Spleen (tissue), 11 donors: ENCODE data around the gene FKBP10. TPM values are rescaled to one million over a fixed set of nuclear protein-coding genes. Genes with fewer than 3 reads are reported as not detected.
"Not testable (repeated sequence)": the region's sequence is repeated elsewhere in the genome, so short reads cannot be mapped to it uniquely, and the experiment has no call there.

Source experiments
- DNase-seq: peaks from one replicate; pipeline ENCODE4 v3.0.0-alpha.2; 2020
- H3K27ac ChIP-seq, 8 donors: fragments of 200-600 bp; sonication (generic) in 7 of 8; 1 replicate in 4 of 8; 2 replicates in 4 of 8; pipeline versions ENCODE4 v1.5.0 to v1.8.0; 2016 to 2021; ENCODE audit warnings: inconsistent platforms in 4 of 8, mild to moderate bottlenecking in 4 of 8, moderate library complexity in 1 of 8
- H3K27me3 ChIP-seq, 7 donors: fragments of 200-600 bp; sonication (generic) in 6 of 7; replicated peaks in 1 of 7; 1 replicate in 4 of 7; 2 replicates in 3 of 7; pipeline versions ENCODE4 v1.5.0 to v1.8.0; 2016 to 2021; ENCODE audit warnings: inconsistent platforms in 3 of 7, mild to moderate bottlenecking in 1 of 7
- H3K36me3 ChIP-seq, 6 donors: fragments of 200-600 bp; sonication (generic) in 5 of 6; 1 replicate in 4 of 6; 2 replicates in 2 of 6; pipeline versions ENCODE4 v1.5.0 to v1.8.0; 2016 to 2021; ENCODE audit warnings: inconsistent platforms in 2 of 6
- H3K4me1 ChIP-seq, 6 donors: fragments of 200-600 bp; sonication (generic) in 5 of 6; 1 replicate in 3 of 6; 2 replicates in 3 of 6; pipeline versions ENCODE4 v1.5.0 to v1.8.0; 2016 to 2021; ENCODE audit warnings: inconsistent platforms in 3 of 6
- H3K4me3 ChIP-seq, 8 donors: fragments of 200-600 bp; sonication (generic) in 7 of 8; 1 replicate in 4 of 8; 2 replicates in 4 of 8; pipeline versions ENCODE4 v1.5.0 to v1.8.0; 2016 to 2021; ENCODE audit warnings: inconsistent platforms in 4 of 8, mild to moderate bottlenecking in 4 of 8, moderate library complexity in 2 of 8
- H3K9me3 ChIP-seq, 8 donors: fragments of 200-600 bp; sonication (generic) in 7 of 8; 1 replicate in 4 of 8; 2 replicates in 4 of 8; pipeline versions ENCODE4 v1.5.0 to v1.8.0; 2016 to 2021; ENCODE audit warnings: inconsistent platforms in 4 of 8
- CTCF ChIP-seq, 11 experiments: fragments of 200-600 bp in 7 of 11; fragments of 450-650 bp in 4 of 11; sonication (generic) in 4 of 11; IDR thresholded peaks in 8 of 11; conservative IDR thresholded peaks in 3 of 11; 1 replicate in 7 of 11; 2 replicates in 4 of 11; pipeline versions ENCODE4 v1.4.0 to v1.8.0; 2016 to 2021; ENCODE audit warnings: antibody characterized with exemption in 11 of 11, inconsistent platforms in 4 of 11, mild to moderate bottlenecking in 1 of 11
- POLR2A ChIP-seq, 3 donors: fragments of 450-650 bp; IDR thresholded peaks; one replicate each; pipeline ENCODE4 v1.5.1; 2017; ENCODE audit warnings: antibody characterized with exemption in 3 of 3, mild to moderate bottlenecking in 1 of 3
- POLR2AphosphoS5 ChIP-seq, 3 donors: sonication (generic); formaldehyde crosslinking; IDR thresholded peaks; one replicate each; pipeline ENCODE4 v1.5.1; 2017; ENCODE audit warnings: antibody characterized with exemption in 3 of 3
- WGBS, 5 donors: extraction: QIAGEN DNeasy Blood & Tissue Kit in 3 of 5; methylation state at CpG; one replicate each; pipeline versions ENCODE4 v1.1.5 to v1.1.7; 2013 to 2018; 5-methylcytosine and 5-hydroxymethylcytosine counted together
- intact Hi-C: fragments of 100-400 bp; cut with DNase I; formaldehyde crosslinking; loops from one replicate; pipeline ENCODE4 v1.15.0; 2023; ENCODE audit warnings: low total_unique reads
- polyA plus RNA-seq, 3 donors: library from polyadenylated mRNA; stranded (reverse); fragments of 200-250 nt; gene quantifications; one replicate each; pipeline ENCODE4 v1.2.1, GENCODE V29; 2013
- total RNA-seq, 7 donors: library from RNA; depleted of rRNA in 3 of 7; stranded (reverse); fragments of >200 nt in 3 of 7; fragmentation: NEBNext Ultra II Directional in 4 of 7; extraction: Animal tissue kit (Norgen Biotek cat#: 25700) in 4 of 7; gene quantifications; one replicate each; pipeline versions ENCODE4 v1.1.0 to v1.2.1, GENCODE V29; 2016 to 2021
- donor health status: healthy with polysubstance abuse.
- donor health status: DM: no; HTN: no; CAD: no; lungs with moderate emphysema.
- donor health status: DM: no; HTN: no; CAD: no.
- donor health status: Bipolar disorder and iron deficiency.
- donor health status: healthy.
- donor health status: DM: no; HTN: no; CAD: no.
- donor health status: DM: yes; HTN: yes; CAD: no.

The FKBP10 gene
- total and polyA plus RNA-seq, 10 donors, result 9.6 to 30.8 (median 16.2) TPM

GRCh38 chr17:41773731-41774193 lies 39.0 kb upstream of the FKBP10 start:
- no peak for DNase-seq
- Histone ChIP-seq H3K36me3 (peaks cover 0 to 29% (median 5%) of the 10 kb centered on the region in 6 donors), H3K27ac (peak overlapping the region in 2 of 8 donors; percentile 15 to 78), H3K27me3 (no peaks in the 10 kb centered on the region), H3K4me1 (peaks cover 11 to 66% (median 35%) of the 10 kb centered on the region in 6 donors), H3K4me3 (no peak overlapping the region), H3K9me3 (no peaks in the 10 kb centered on the region)
- TF ChIP-seq POLR2AphosphoS5 (IDR thresholded peaks at IDR 0.05), result no peak
- TF ChIP-seq CTCF (IDR thresholded peaks at IDR 0.05 in 8 of 11, conservative IDR thresholded peaks at IDR 0.05 in 3 of 11), result no peak
- TF ChIP-seq POLR2A (IDR thresholded peaks at IDR 0.05), result no peak
- intact Hi-C loops, result no loop called here
- 66 to 72% (median 69%) methylated on average over 8 of the region's 8 CpGs for WGBS, 5 donors

- peaks cover 0 to 11% (median 1%) of the 10 kb centered on the region in 6 donors for H3K36me3 ChIP-seq
- H3K4me1 ChIP-seq, result peaks cover 11 to 84% (median 44%) of the 10 kb centered on the region in 6 donors
- TF ChIP-seq CTCF (IDR thresholded peaks at IDR 0.05 in 8 of 11, conservative IDR thresholded peaks at IDR 0.05 in 3 of 11) (no peak), POLR2AphosphoS5 (IDR thresholded peaks at IDR 0.05) (no peak), POLR2A (IDR thresholded peaks at IDR 0.05) (no peak)
- intact Hi-C loops, result no loop called here
- peak overlapping the region; percentile 4 to 83 (median 46) for H3K27ac ChIP-seq
- WGBS, 5 donors, result 70 to 88% (median 73%) methylated on average over 10 to 12 of the region's 12 CpGs
- H3K27me3 ChIP-seq, result no peaks in the 10 kb centered on the region
- no peak for DNase-seq
- H3K4me3 ChIP-seq, result no peak overlapping the region
- no peaks in the 10 kb centered on the region for H3K9me3 ChIP-seq
Measured at GRCh38 chr17:41775394-41776226, 37.2 kb upstream of the FKBP10 start.

GRCh38 chr17:41776262-41776900 lies 36.4 kb upstream of the FKBP10 start:
- H3K27me3 ChIP-seq, H3K9me3 ChIP-seq, H3K4me3 ChIP-seq, DNase-seq, H3K36me3 ChIP-seq, intact Hi-C loops: not testable (repeated sequence)
- Histone ChIP-seq H3K4me1 (peaks cover 11 to 88% (median 45%) of the 10 kb centered on the region in 6 donors), H3K27ac (peak overlapping the region in 4 of 8 donors; percentile 70 to 83 (median 78))
- WGBS, 5 donors, result 81 to 89% (median 84%) methylated on average over 14 of the region's 14 CpGs

GRCh38 chr17:41777157-41777573 lies 35.6 kb upstream of the FKBP10 start:
- TF ChIP-seq POLR2A (IDR thresholded peaks at IDR 0.05) (no peak), CTCF (IDR thresholded peaks at IDR 0.05 in 8 of 11, conservative IDR thresholded peaks at IDR 0.05 in 3 of 11) (peak in 3 of 11 experiments; percentile 3 to 18 (median 16))
- H3K4me3 ChIP-seq, result no peak overlapping the region

More at GRCh38 chr17:41777157-41777573, 35.6 kb upstream of the FKBP10 start:
- 36 to 60% (median 56%) methylated on average over 3 to 4 of the region's 4 CpGs for WGBS, 5 donors
- no peak for DNase-seq
- Histone ChIP-seq H3K4me1 (peaks cover 11 to 96% (median 47%) of the 10 kb centered on the region in 6 donors), H3K27ac (peak overlapping the region in 7 of 8 donors; percentile 2 to 83 (median 70)), H3K27me3 (peaks cover 0 to 5% (median 0%) of the 10 kb centered on the region in 7 donors), H3K9me3 (no peaks in the 10 kb centered on the region), H3K36me3 (no peaks in the 10 kb centered on the region)
- intact Hi-C loops, result no loop called here
